Endometrial microvascular endothelial cells (primary cell): Measurements from ENCODE around the gene ACP2. TPM values are rescaled to one million over a fixed set of nuclear protein-coding genes. Genes with fewer than 3 reads are reported as not detected.

Experiments
- in situ Hi-C: cut with HindIII; loops from 2 replicates; pipeline ENCODE4 v1.10.0; 2017; ENCODE audit warnings: low sequenced_read_pairs, low pct_unique_long_range_greater_than_20kb; ENCODE audit errors: inconsistent ontology term
- total RNA-seq: library from RNA; depleted of rRNA; stranded (reverse); fragments of >200 nt; gene quantifications from one replicate; pipeline ENCODE4 v1.2.3, GENCODE V29; 2015; ENCODE audit errors: inconsistent ontology term

ACP2 gene
- total RNA-seq, 1 donor from 2014 or later = 72.4 TPM

GRCh38 chr11:47245611-47246357, 2.8 kb downstream of the ACP2 start:
- in situ Hi-C loops = no loop called here

GRCh38 chr11:47244448-47245350, 3.9 kb downstream of the ACP2 start:
- in situ Hi-C loops = no loop called here

GRCh38 chr11:47243454-47243853, 5.2 kb downstream of the ACP2 start:
- in situ Hi-C loops = no loop called here

- in situ Hi-C loops = no loop called here
Measured at GRCh38 chr11:47242596-47243192, 5.9 kb downstream of the ACP2 start.

GRCh38 chr11:47241841-47242301, 6.7 kb downstream of the ACP2 start:
- in situ Hi-C loops = no loop called here

GRCh38 chr11:47239852-47240251, 8.8 kb downstream of the ACP2 start:
- in situ Hi-C loops = no loop called here

GRCh38 chr11:47236482-47236881, 12.1 kb downstream of the ACP2 start:
- in situ Hi-C loops = no loop called here

- in situ Hi-C loops = no loop called here
Measured at GRCh38 chr11:47235163-47235562, 13.5 kb downstream of the ACP2 start.

- in situ Hi-C loops = no loop called here
Measured at GRCh38 chr11:47234669-47235100, 13.9 kb downstream of the ACP2 start.

GRCh38 chr11:47233989-47234668, 14.5 kb downstream of the ACP2 start:
- in situ Hi-C loops = no loop called here

- in situ Hi-C loops = no loop called here
Measured at GRCh38 chr11:47233051-47233450, 15.6 kb downstream of the ACP2 start.

GRCh38 chr11:47229161-47229560, 19.5 kb downstream of the ACP2 start:
- in situ Hi-C loops = no loop called here

- in situ Hi-C loops = no loop called here
Measured at GRCh38 chr11:47225552-47226400, 22.8 kb downstream of the ACP2 start.

- in situ Hi-C loops = no loop called here
Measured at GRCh38 chr11:47222696-47223095, 25.9 kb downstream of the ACP2 start.

- in situ Hi-C loops = no loop called here
Measured at GRCh38 chr11:47220401-47220821, 28.2 kb downstream of the ACP2 start.

GRCh38 chr11:47216121-47216798, 32.4 kb downstream of the ACP2 start:
- in situ Hi-C loops = no loop called here

GRCh38 chr11:47215366-47215910, 33.2 kb downstream of the ACP2 start:
- in situ Hi-C loops = no loop called here
